ENCODE results near the gene CDC34. TPM values are rescaled to one million over a fixed set of nuclear protein-coding genes. Genes with fewer than 3 reads are reported as not detected.
"Not testable (repeated sequence)": the region's sequence is repeated elsewhere in the genome, so short reads cannot be mapped to it uniquely, and the experiment has no call there.

CDC34 gene
- polyA plus RNA-seq, 2 donors, result 45.2 to 68.7 TPM

GRCh38 chr19:584240-585001 lies 52.9 kb downstream of the CDC34 start:
- Histone ChIP-seq H3K4me3 (ENCODE audit: low read depth in 1 of 2, low read length in 2 of 2) (no peak overlapping the region), H3K27me3 (ENCODE audit: control insufficient read depth in 1 of 2, insufficient read depth in 2 of 2, low read length in 2 of 2) (peaks cover 0 to 4% of the 10 kb centered on the region in 2 donors), H3K9me3 (ENCODE audit: control insufficient read depth in 2 of 2, insufficient read depth in 1 of 2, low read depth in 1 of 2, low read length in 1 of 2) (no peaks in the 10 kb centered on the region), H3K27ac (ENCODE audit: low read depth in 2 of 2, low read length in 1 of 2) (no peak overlapping the region), H3K4me1 (ENCODE audit: control insufficient read depth in 2 of 2, insufficient read depth in 2 of 2, low read length in 1 of 2) (peaks cover 0 to 6% of the 10 kb centered on the region in 2 donors), H3K36me3 (ENCODE audit: control insufficient read depth in 2 of 2, insufficient read depth in 2 of 2, low read length in 1 of 2) (peaks cover 9 to 24% of the 10 kb centered on the region in 2 donors)
- WGBS, 2 donors, result 21 to 28% methylated on average over 36 to 38 of the region's 38 CpGs

- WGBS, 2 donors, result 82 to 86% methylated on average over 31 to 34 of the region's 34 CpGs
- peaks cover 2 to 19% of the 10 kb centered on the region in 2 donors for H3K36me3 ChIP-seq (ENCODE audit: control insufficient read depth in 2 of 2, insufficient read depth in 2 of 2, low read length in 1 of 2)
- not testable (repeated sequence) for H3K4me1 ChIP-seq (ENCODE audit: control insufficient read depth in 2 of 2, insufficient read depth in 2 of 2, low read length in 1 of 2); H3K4me3 ChIP-seq (ENCODE audit: low read depth in 1 of 2, low read length in 2 of 2); H3K9me3 ChIP-seq (ENCODE audit: control insufficient read depth in 2 of 2, insufficient read depth in 1 of 2, low read depth in 1 of 2, low read length in 1 of 2); H3K27ac ChIP-seq (ENCODE audit: low read depth in 2 of 2, low read length in 1 of 2); H3K27me3 ChIP-seq (ENCODE audit: control insufficient read depth in 1 of 2, insufficient read depth in 2 of 2, low read length in 2 of 2)
Measured at GRCh38 chr19:585146-585545, 53.6 kb downstream of the CDC34 start.

- 59 to 62% methylated on average over 10 of the region's 10 CpGs for WGBS, 2 donors
- H3K36me3 ChIP-seq (ENCODE audit: control insufficient read depth in 2 of 2, insufficient read depth in 2 of 2, low read length in 1 of 2), result peaks cover under 1 to 19% of the 10 kb centered on the region in 2 donors
- no peaks in the 10 kb centered on the region for H3K9me3 ChIP-seq (ENCODE audit: control insufficient read depth in 2 of 2, insufficient read depth in 1 of 2, low read depth in 1 of 2, low read length in 1 of 2)
- H3K4me3 ChIP-seq (ENCODE audit: low read depth in 1 of 2, low read length in 2 of 2), result no peak overlapping the region
- H3K27me3 ChIP-seq (ENCODE audit: control insufficient read depth in 1 of 2, insufficient read depth in 2 of 2, low read length in 2 of 2), result peaks cover 0 to 4% of the 10 kb centered on the region in 2 donors
- H3K4me1 ChIP-seq (ENCODE audit: control insufficient read depth in 2 of 2, insufficient read depth in 2 of 2, low read length in 1 of 2), result peaks cover 0 to 6% of the 10 kb centered on the region in 2 donors
- no peak overlapping the region for H3K27ac ChIP-seq (ENCODE audit: low read depth in 2 of 2, low read length in 1 of 2)
Measured at GRCh38 chr19:585551-586110, 54.1 kb downstream of the CDC34 start.

- Histone ChIP-seq H3K27ac (ENCODE audit: low read depth in 2 of 2, low read length in 1 of 2) (no peak overlapping the region), H3K4me3 (ENCODE audit: low read depth in 1 of 2, low read length in 2 of 2) (no peak overlapping the region), H3K4me1 (ENCODE audit: control insufficient read depth in 2 of 2, insufficient read depth in 2 of 2, low read length in 1 of 2) (peaks cover 0 to 6% of the 10 kb centered on the region in 2 donors), H3K27me3 (ENCODE audit: control insufficient read depth in 1 of 2, insufficient read depth in 2 of 2, low read length in 2 of 2) (peaks cover 0 to 10% of the 10 kb centered on the region in 2 donors), H3K9me3 (ENCODE audit: control insufficient read depth in 2 of 2, insufficient read depth in 1 of 2, low read depth in 1 of 2, low read length in 1 of 2) (no peaks in the 10 kb centered on the region), H3K36me3 (ENCODE audit: control insufficient read depth in 2 of 2, insufficient read depth in 2 of 2, low read length in 1 of 2) (peaks cover 0 to 3% of the 10 kb centered on the region in 2 donors)
- WGBS, 2 donors, result 3 to 6% methylated on average over 41 of the region's 41 CpGs
Measured at GRCh38 chr19:588093-588740, 56.7 kb downstream of the CDC34 start.

- Histone ChIP-seq H3K9me3 (ENCODE audit: control insufficient read depth in 2 of 2, insufficient read depth in 1 of 2, low read depth in 1 of 2, low read length in 1 of 2) (no peaks in the 10 kb centered on the region), H3K4me3 (ENCODE audit: low read depth in 1 of 2, low read length in 2 of 2) (peak overlapping the region in 1 of 2 donors; percentile 47), H3K36me3 (ENCODE audit: control insufficient read depth in 2 of 2, insufficient read depth in 2 of 2, low read length in 1 of 2) (no peaks in the 10 kb centered on the region), H3K27ac (ENCODE audit: low read depth in 2 of 2, low read length in 1 of 2) (no peak overlapping the region), H3K27me3 (ENCODE audit: control insufficient read depth in 1 of 2, insufficient read depth in 2 of 2, low read length in 2 of 2) (peaks cover 0 to 10% of the 10 kb centered on the region in 2 donors), H3K4me1 (ENCODE audit: control insufficient read depth in 2 of 2, insufficient read depth in 2 of 2, low read length in 1 of 2) (peaks cover 0 to 6% of the 10 kb centered on the region in 2 donors)
- 12 to 14% methylated on average over 44 to 54 of the region's 54 CpGs for WGBS, 2 donors
Measured at GRCh38 chr19:588741-589692, 57.5 kb downstream of the CDC34 start.

GRCh38 chr19:589693-590395 lies 58.3 kb downstream of the CDC34 start, which contains the start of gene HCN2:
TSS of gene HCN2 (plus strand) at chr19:589881. CDS start at chr19:589946, 65 bp downstream.
- H3K27me3 ChIP-seq (ENCODE audit: control insufficient read depth in 1 of 2, insufficient read depth in 2 of 2, low read length in 2 of 2), result peaks cover 0 to 10% of the 10 kb centered on the region in 2 donors
- H3K4me1 ChIP-seq (ENCODE audit: control insufficient read depth in 2 of 2, insufficient read depth in 2 of 2, low read length in 1 of 2), result peaks cover 0 to 6% of the 10 kb centered on the region in 2 donors
- H3K9me3 ChIP-seq (ENCODE audit: control insufficient read depth in 2 of 2, insufficient read depth in 1 of 2, low read depth in 1 of 2, low read length in 1 of 2), result no peaks in the 10 kb centered on the region
- WGBS, 2 donors, result 0 to 1% methylated on average over 26 to 113 of the region's 132 CpGs
- H3K36me3 ChIP-seq (ENCODE audit: control insufficient read depth in 2 of 2, insufficient read depth in 2 of 2, low read length in 1 of 2), result no peaks in the 10 kb centered on the region
- H3K4me3 ChIP-seq (ENCODE audit: low read depth in 1 of 2, low read length in 2 of 2), result peak within 1 kb of the TSS in 1 of 2 donors; percentile 47
- no peak within 1 kb of the TSS for H3K27ac ChIP-seq (ENCODE audit: low read depth in 2 of 2, low read length in 1 of 2)

- H3K4me3 ChIP-seq (ENCODE audit: low read depth in 1 of 2, low read length in 2 of 2), result peak overlapping the region in 1 of 2 donors; percentile 47
- peaks cover 0 to 6% of the 10 kb centered on the region in 2 donors for H3K4me1 ChIP-seq (ENCODE audit: control insufficient read depth in 2 of 2, insufficient read depth in 2 of 2, low read length in 1 of 2)
- H3K36me3 ChIP-seq (ENCODE audit: control insufficient read depth in 2 of 2, insufficient read depth in 2 of 2, low read length in 1 of 2), result no peaks in the 10 kb centered on the region
- 1 to 3% methylated on average over 39 to 50 of the region's 50 CpGs for WGBS, 2 donors
- H3K27me3 ChIP-seq (ENCODE audit: control insufficient read depth in 1 of 2, insufficient read depth in 2 of 2, low read length in 2 of 2), result peaks cover 0 to 10% of the 10 kb centered on the region in 2 donors
- no peaks in the 10 kb centered on the region for H3K9me3 ChIP-seq (ENCODE audit: control insufficient read depth in 2 of 2, insufficient read depth in 1 of 2, low read depth in 1 of 2, low read length in 1 of 2)
- no peak overlapping the region for H3K27ac ChIP-seq (ENCODE audit: low read depth in 2 of 2, low read length in 1 of 2)
Measured at GRCh38 chr19:590396-590745, 58.8 kb downstream of the CDC34 start.

GRCh38 chr19:590750-591098 lies 59.2 kb downstream of the CDC34 start:
- Histone ChIP-seq H3K27ac (ENCODE audit: low read depth in 2 of 2, low read length in 1 of 2) (no peak overlapping the region), H3K27me3 (ENCODE audit: control insufficient read depth in 1 of 2, insufficient read depth in 2 of 2, low read length in 2 of 2) (peaks cover 0 to 10% of the 10 kb centered on the region in 2 donors), H3K36me3 (ENCODE audit: control insufficient read depth in 2 of 2, insufficient read depth in 2 of 2, low read length in 1 of 2) (no peaks in the 10 kb centered on the region), H3K9me3 (ENCODE audit: control insufficient read depth in 2 of 2, insufficient read depth in 1 of 2, low read depth in 1 of 2, low read length in 1 of 2) (no peaks in the 10 kb centered on the region), H3K4me1 (ENCODE audit: control insufficient read depth in 2 of 2, insufficient read depth in 2 of 2, low read length in 1 of 2) (peaks cover 0 to 6% of the 10 kb centered on the region in 2 donors), H3K4me3 (ENCODE audit: low read depth in 1 of 2, low read length in 2 of 2) (peak overlapping the region in 1 of 2 donors; percentile 47)
- WGBS, 2 donors, result 9 to 10% methylated on average over 37 to 41 of the region's 41 CpGs
